Erythroblast (primary cell): ENCODE results near the gene MICAL2.

Source experiments
- GATA1 ChIP-seq: IDR thresholded peaks from 2 replicates; pipeline ENCODE4 v1.6.1; 2011; ENCODE audit warnings: low read depth, mild to moderate bottlenecking, control low read depth, low read length, moderate library complexity
- POLR2A ChIP-seq: IDR thresholded peaks from 2 replicates; pipeline ENCODE4 v1.6.1; 2011; ENCODE audit warnings: mild to moderate bottlenecking, low read length

- TF ChIP-seq POLR2A (no peak), GATA1 (no peak)
Observed at GRCh38 chr11:12144330-12145174, 34.2 kb downstream of the MICAL2 start.
